ENCODE results near the gene IL36RN.

IL36RN gene

GRCh38 chr2:113058998-113059960, at the start of gene IL36RN:
TSS of gene IL36RN (plus strand) at chr2:113059198. CDS start at chr2:113059439, 241 bp downstream.
- DNase-seq (ENCODE audit: low read depth) = no peak

GRCh38 chr2:113009622-113010021, 49.4 kb upstream of the IL36RN start:
- DNase-seq (ENCODE audit: low read depth) = no peak

- DNase-seq (ENCODE audit: low read depth) = no peak
These were observed 48.9 kb upstream of the IL36RN start for GRCh38 chr2:113010088-113010487.

GRCh38 chr2:113011108-113011507, 47.9 kb upstream of the IL36RN start:
- DNase-seq (ENCODE audit: low read depth) = no peak

GRCh38 chr2:113012436-113013335, 46.3 kb upstream of the IL36RN start:
- DNase-seq (ENCODE audit: low read depth) = no peak

- DNase-seq (ENCODE audit: low read depth) = no peak
These were observed 45.7 kb upstream of the IL36RN start for GRCh38 chr2:113013336-113013661.

- DNase-seq (ENCODE audit: low read depth) = no peak
These were observed 44.9 kb upstream of the IL36RN start for GRCh38 chr2:113014067-113014466.

- DNase-seq (ENCODE audit: low read depth) = no peak
These were observed 44.0 kb upstream of the IL36RN start for GRCh38 chr2:113015042-113015441.

- DNase-seq (ENCODE audit: low read depth) = no peak
These were observed 43.3 kb upstream of the IL36RN start for GRCh38 chr2:113015655-113016054.

- DNase-seq (ENCODE audit: low read depth) = no peak
These were observed 40.5 kb upstream of the IL36RN start for GRCh38 chr2:113018509-113018908.

GRCh38 chr2:113021312-113021711, 37.7 kb upstream of the IL36RN start:
- no peak for DNase-seq (ENCODE audit: low read depth)

GRCh38 chr2:113024764-113025163, 34.2 kb upstream of the IL36RN start:
- DNase-seq (ENCODE audit: low read depth) = no peak

GRCh38 chr2:113025737-113026136, 33.3 kb upstream of the IL36RN start:
- DNase-seq (ENCODE audit: low read depth) = no peak

- DNase-seq (ENCODE audit: low read depth) = no peak
These were observed 31.3 kb upstream of the IL36RN start for GRCh38 chr2:113027691-113028090.

GRCh38 chr2:113028112-113028511, 30.9 kb upstream of the IL36RN start:
- DNase-seq (ENCODE audit: low read depth) = no peak

- DNase-seq (ENCODE audit: low read depth) = no peak
These were observed 26.3 kb upstream of the IL36RN start for GRCh38 chr2:113032737-113033136.

- no peak for DNase-seq (ENCODE audit: low read depth)
These were observed 25.0 kb upstream of the IL36RN start for GRCh38 chr2:113034016-113034415.

GRCh38 chr2:113036763-113037162, 22.2 kb upstream of the IL36RN start:
- DNase-seq (ENCODE audit: low read depth) = no peak

GRCh38 chr2:113038291-113038690, 20.7 kb upstream of the IL36RN start:
- DNase-seq (ENCODE audit: low read depth) = no peak

- DNase-seq (ENCODE audit: low read depth) = no peak
These were observed 19.8 kb upstream of the IL36RN start for GRCh38 chr2:113039158-113039557.

- DNase-seq (ENCODE audit: low read depth) = no peak
These were observed 19.3 kb upstream of the IL36RN start for GRCh38 chr2:113039719-113040118.

GRCh38 chr2:113041871-113042270, 17.1 kb upstream of the IL36RN start:
- DNase-seq (ENCODE audit: low read depth) = no peak

GRCh38 chr2:113046465-113046864, 12.5 kb upstream of the IL36RN start:
- no peak for DNase-seq (ENCODE audit: low read depth)

Data from activated T-cell treated with anti-CD3 and anti-CD28 coated beads for 48 hours (primary cell).